Ammon's horn (tissue), 1 donor: ENCODE data around the gene KLF13.

Experiments used
- DNase-seq: peaks from one replicate; pipeline ENCODE4 v3.0.0-alpha.2; 2016; ENCODE audit warnings: low spot score

The KLF13 gene

DNA sequence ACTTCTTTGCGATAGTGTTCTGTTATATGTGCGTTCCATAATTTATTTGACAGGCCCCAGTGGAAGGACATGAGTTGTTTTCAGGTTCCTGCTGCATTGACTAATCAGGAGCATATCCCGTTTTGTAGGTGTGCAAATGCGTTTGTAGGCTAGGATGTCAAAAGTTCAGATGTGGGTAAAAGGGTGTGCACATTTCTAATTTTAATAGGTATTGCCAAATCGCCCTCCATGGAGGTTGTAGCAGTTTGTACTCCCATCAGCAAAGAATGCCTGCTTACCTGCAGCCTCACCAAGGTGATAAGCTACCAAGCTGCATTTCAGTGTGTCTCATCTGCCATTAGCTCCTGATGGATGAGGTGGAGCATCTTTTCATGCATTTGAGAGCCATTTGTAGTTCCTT lies 36.3 kb downstream of the KLF13 start:
- DNase-seq, result no peak

DNA sequence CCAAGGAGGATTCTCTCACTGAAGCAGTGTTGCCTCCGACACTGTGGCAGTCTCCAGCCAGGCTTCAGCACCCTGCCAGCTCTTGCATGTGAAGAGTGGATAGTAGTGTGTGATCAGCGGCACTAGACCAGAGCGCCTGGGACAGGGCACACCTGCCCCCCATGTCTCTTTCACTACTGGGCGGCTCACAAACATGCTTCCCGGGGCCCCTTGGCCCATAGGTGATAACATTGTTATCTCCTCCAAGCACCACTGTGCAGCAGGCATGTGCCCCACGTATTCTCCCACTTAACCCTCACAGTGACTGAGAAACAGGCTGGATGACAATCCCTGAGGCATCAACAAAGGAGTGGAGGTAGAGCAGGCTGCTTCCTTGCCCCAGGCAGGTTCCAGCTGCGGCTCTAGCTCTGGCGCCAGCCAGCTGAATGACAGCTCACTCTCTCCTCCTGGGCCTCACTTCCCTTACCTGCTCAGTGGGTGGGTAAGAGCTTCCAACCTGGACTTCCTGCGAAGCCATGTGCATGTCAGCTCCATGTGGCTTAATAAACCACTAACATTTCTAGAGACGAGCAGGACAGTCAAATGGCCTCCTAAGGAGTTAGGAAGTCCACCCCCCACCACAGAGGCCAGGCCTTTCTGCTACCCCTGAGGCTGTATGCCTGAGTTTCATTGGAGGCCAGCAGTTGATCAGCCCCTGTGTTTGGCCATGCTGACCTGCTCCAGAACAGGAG lies 37.8 kb downstream of the KLF13 start:
- DNase-seq, result no peak

DNA sequence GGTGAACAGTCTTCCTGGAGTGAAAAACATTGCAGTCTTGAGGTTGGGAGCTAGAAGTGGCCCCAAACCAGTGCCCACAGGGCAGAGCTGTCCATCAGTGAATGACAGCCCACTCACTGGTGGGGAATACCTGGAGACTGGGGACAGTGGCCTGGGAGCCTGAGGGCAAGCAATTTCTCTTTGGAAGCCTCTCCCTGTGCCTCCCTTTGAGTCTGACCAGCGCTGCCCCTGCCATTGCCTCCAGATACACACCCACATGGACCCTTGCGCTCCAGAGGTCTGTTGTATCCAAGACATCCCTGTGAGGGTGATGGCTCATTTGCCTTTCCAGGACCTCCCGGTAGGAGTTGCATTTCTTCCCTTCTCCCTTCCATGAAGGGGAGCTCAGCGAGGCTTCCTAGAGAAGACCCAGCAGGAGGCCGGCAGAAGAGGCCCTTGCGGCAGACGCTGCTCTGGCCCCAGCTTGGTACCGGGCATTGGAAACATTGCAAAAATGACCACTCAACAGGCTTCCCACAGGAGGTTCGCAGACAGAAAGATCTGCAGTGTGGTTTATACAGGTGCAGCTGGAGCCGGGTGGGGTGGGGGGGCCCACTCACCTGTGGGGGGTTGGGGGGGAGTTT lies 38.5 kb downstream of the KLF13 start:
- no peak for DNase-seq

DNA sequence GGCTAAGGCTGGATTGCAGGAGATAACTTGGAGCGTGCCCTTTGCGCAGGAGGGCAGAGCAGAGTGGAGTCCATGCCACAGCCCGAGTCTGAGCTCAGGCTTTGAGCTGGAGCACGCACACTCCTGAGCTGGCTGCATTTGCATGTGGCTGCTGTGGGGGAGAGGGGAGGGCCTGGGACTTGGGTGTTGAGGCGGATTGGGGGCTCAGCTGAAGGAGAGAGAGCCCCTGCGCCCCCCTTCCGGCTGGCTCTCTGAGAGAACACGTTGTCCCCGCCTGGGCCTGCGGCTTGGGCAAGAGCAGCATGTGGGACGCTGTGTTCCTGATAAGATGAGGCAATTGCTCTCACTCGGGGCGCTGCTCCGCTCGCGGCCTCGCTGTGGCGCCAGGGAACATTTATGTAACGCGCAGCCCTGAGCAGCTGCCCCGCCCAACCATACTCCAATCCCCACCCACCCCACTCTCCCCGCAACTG lies 39.1 kb downstream of the KLF13 start:
- peak; percentile 97 for DNase-seq

DNA sequence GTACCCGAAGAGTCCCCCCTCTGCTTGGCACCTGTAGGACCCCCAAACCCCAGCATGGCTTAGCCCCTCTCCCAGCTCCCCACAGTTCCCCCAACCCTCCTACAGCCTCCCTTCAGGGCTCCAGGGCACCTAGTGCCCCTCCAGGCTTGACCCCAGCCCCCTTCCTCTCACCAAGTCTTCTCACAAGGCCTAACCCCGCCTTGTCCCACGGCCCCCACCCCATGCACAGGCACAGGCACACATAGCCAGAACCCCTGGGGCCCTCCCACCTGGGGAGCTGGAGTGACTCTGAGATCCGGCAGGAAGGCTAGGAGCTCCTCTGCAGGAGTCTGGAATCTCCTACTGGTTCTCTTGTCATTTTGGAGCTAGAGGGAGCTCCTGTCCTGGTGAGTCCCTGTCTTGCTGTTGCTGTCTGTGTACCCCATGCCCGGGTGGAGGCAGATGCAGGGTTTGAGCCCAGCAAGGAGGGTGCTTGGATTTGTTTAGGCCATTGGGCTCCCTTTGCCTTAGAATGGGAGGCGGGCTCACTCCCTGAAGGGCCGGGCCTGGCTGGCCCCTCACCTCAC lies 39.6 kb downstream of the KLF13 start:
- DNase-seq, result peak; percentile 66

DNA sequence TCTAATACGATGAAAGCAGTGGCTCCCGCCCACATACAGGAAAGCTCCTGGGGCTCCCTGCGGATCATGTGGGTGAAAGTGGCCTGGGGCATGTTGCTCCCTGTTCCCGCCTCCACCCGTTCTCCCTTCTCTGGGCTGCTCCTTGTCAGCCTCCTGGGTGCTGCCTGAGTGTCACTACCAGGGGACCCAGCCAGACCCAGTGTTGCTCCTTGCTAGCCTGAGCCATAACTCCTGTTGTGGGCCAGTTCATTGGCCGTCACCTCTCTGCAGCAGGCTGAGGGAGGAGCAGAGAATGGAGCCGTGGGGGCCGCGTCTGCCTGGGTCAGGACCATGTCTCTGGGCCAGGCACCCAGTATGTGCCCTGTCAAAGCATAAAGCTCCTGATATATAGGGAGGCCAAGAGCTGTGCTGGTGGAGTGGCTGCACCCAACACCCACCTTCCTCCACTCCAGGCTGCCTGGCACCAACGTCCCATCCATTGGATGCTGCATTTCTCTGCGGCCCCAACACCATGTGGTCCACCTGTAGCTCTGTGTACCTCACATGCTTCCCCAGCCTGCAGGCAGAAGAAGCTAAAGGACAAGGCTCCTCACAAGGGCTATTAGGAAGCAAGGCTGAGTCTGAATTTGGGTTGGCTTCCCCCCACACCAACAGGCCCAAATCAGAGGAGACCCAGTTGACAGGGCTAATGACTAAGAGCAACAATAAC lies 40.5 kb downstream of the KLF13 start:
- DNase-seq, result no peak

DNA sequence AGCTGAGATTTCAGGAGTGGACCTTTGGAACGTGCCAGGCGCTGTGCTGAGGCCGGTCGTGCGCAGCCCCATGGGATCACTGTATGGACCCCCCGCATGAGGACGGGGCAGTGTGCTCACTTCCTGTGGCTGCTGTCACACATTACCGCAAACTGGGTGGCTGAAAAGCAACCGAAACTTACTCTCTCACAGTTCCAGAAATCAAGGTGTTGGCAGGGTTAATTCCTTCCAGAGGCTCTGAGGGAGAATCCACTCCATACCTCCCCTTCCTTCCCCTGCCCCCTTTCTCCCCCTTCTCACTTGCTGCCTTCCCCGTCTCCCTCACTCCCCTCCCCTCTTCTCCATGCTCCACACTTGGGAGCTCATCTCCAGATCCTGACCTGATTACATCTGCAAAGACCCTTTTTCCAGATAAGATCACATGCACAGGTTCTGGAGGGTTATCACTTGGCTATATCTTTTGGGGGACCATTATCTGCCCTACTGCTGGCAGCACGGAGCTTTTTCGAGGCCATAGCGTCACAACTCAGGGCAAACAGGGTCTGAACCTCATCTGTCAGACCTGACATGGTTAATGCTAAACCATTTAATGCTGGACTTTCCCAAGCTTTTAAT lies 41.2 kb downstream of the KLF13 start:
- no peak for DNase-seq

DNA sequence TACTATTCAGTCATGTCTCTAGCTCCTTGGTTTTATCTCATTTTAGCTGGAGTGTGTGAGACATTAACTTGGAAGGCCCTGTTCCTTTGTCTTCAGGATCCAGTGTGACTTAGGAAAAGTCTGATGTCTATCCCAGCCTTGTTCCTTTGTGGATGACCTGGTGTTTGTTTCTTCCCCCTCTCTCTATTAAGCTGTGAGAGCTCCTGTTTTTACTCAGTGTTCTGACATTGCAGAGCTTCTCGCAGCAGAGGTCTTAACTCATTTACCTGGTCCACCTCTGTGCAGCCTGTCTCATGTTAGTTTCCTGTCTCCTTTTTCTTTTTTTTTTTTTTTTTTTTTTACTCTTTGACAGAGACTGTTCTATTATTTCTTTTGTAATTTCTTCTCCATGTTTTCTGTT lies 43.1 kb downstream of the KLF13 start:
- no peak for DNase-seq

DNA sequence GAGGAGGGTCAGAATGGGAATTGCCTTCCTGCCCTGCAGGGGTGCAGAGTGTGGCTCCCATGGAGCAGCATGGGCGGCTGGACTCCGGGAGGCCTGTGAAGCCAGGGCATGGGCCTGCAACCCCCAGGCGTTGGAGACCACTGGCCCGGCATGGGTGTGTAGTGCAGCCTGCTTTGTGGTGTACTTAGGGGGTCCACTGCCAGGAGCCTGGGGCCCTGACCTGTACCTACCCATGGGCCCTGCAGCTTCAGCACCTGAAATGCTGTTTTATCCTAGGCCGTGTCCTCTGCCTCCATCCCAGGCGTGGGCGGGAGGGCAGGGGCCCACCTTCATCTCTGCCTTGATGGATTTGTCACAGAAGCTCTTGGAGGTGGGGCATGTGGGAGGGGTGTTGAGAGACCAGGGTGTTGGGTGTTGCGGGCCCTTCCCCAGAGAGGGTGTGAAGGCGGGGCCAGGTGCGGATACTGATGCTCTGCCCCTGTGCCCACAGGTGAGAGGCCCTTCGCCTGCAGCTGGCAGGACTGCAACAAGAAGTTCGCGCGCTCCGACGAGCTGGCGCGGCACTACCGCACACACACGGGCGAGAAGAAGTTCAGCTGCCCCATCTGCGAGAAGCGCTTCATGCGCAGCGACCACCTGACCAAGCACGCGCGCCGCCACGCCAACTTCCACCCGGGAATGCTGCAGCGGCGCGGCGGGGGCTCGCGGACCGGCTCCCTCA lies 45.0 kb downstream of the KLF13 start:
- no peak for DNase-seq

DNA sequence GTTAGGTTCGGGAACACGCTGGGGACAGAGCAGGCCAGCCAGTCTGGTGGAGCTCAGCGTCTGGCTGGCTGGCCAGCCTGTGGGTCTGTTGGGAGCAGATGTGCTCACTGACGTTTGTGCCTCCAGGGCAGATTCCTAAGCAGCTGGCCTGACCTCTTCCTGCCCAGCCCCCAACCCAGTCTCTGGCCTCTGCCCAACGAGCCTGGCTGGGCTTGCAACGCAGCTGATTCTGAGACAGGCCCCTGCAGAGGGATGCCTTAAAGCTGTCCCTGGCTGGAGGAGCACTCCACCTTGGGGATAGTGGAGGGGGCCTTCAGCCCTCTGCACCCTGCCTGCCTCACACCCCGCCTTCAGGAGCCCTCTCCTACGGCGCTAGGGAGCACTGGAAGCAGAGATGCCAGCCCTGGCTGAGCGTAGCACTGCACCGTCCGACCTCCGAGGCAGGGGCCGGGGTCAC lies 46.0 kb downstream of the KLF13 start:
- DNase-seq, result peak; percentile 75

DNA sequence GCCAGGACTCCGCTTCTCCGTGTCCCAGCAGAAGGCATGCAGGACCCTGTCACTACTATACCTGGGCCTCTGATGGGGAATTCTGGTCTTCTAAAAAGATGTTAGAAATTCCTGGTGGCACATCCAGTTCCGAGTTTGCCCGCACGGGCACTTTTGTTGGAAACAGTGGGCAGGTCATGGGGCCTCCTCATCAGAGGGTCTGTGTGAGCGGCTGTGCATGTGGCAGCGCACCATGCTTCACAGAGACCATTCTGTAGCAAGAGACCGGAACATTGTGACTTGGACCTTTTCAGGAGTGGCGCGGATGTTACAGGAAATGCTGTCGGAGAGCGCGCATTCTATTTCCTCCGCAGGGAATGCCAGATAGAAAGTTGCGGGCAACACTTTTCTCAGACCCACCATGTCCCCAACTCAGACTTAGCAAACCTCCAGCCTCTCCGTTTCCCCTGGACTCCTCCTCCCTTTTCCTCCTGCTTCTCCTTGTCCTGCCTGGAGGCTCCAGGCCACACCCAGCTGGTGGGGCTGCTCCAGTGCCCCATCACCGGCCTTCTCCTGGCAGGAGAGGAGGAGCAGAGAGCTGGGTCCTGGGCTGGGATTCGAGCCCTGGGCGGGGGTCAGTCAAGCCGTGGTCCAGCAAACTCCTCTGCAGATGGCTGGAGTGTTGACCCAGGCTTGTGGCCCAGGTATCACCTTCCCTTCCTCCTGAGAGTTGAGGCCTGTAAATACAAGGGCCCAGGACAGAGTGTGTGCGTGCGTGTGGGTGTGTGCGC lies 46.6 kb downstream of the KLF13 start:
- DNase-seq, result no peak

DNA sequence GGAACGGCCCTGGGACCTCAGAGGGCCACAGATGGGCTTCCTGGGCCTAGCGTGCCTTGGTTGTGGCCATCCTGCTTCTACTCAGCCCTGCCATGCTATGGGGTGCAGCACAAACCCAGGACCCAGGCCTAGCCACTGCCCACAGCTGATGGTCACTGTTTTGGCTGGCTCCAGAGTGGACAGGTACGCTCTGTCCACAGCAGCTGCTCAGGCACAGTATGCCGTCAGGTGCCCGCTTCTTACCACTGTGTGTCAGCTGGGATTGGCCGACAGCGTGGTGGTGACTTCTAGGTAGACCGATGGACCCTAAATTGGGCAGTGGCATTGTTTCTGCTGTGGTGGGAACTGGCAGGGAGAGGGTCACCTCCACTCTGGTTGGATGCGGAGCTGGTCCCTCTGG lies 47.3 kb downstream of the KLF13 start:
- DNase-seq, result no peak

DNA sequence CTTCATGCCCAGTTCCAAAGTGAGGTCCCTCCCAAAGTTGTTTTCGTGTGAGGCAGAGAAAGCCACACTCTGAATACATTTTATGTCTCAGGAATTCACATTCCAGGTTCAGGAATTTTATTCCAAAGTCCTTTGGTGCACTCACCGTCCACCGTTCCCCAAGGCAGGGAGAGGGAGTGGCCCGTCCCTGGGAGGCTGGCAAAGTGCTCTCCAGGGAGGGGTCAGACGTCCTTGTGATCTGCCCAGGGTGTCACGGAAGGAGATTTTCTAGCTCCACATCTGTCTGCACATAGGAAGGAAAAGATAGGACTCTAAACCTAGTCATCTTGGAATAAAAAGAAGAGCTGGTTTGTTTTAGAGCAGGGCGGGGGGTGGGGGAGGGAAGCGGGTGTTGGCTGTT lies 47.9 kb downstream of the KLF13 start:
- no peak for DNase-seq

DNA sequence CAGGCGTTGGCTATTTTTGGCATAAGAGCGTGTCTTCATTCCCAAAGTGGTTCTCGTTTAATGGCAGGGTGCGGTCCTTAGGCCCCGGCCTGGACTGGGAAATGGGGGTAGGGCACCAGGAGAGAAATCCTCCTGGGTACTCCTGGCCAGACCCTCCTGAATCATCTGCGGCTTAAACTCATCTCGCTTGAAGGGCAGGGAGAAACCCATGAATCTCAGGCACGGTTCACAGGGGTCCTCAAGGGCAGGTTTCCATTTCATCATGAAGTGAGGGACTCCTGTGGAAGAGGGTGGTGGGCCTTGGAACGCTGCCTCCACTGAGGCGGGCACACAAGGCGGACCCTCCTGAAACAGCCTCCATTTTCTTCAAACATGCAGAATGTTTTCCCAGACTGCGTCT lies 48.4 kb downstream of the KLF13 start:
- no peak for DNase-seq

DNA sequence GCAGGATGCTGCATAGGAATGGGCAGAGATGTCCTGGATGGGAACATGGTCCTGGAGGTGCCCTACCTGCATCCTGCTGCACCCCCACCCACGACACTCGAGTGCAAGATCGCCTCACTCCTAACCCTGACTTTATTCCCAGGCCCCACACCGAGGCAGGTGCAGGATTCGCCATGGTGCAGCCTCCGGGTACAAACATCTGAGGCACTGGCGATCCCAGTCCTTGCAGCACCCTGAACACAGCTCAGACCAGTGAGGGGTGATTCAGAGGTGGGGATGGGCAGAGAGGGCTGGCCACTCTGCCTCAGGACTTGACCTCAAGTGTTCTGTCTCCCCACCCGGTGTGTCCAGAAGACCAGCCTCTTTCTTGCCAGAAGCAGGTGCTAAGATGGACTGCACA lies 49.1 kb downstream of the KLF13 start:
- no peak for DNase-seq

DNA sequence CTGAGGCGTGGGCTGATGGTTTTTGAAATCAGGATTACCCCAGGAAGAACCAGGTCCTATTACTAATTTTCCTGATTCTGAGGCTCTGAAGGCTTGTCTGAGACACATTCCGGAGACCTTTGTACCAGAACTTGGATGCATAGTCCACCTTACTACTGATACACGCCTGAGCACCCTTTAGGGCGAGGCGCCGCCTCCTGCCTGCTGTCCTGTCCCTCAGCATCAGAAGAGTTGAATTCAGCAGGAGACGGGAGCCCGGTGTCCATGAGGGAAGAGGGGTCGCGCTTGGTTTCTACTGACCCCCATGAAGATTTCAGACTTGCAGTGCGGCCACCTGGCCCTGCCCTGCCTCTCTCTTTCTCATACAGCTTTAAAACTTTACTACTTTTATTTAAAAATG lies 49.9 kb downstream of the KLF13 start:
- DNase-seq, result no peak

DNA sequence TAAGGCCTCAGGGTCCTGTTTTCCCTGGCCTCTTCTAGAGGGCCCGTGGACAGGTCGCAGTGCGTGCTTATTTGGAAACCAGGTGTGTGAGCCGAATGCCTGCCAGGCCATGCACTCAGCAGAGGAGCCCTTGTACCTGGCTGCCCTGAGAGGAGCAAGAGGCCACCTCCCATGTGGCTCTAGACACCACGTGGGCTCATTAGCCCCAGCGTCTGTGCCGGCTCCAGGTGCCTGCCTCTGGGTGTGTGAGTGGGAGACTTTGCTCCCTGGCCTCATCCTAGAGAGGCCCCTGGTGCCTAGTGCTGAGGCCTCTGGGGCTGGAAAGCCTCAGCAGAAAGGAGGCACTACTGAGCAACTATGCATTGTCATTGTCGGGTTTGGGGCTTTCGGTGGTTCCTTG lies 50.4 kb downstream of the KLF13 start:
- no peak for DNase-seq

DNA sequence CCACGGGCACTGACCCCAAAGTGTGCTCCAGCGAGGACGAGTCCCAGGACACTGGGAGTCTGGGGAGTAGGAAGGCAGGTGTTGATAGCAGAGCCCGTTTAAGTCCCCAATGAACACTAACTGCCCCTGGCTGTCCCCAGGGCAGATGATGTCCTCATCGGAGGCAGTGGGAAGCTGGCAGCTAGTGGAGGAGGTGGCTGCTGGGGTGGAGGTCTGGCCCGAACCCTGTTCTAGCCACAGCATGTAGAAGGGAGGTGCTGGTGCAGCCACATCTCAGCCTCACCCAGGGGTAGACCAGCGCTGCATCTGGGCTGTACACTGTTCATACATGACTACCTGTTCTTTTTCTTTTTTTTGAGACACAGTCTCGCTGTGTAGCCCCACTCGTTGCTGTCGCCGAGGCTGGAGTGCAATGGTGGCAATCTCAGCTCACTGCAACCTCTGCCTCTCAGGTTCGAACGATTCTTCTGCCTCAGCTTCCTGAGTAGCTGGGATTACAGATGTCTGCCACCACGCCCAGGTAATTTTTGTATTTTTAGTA lies 51.8 kb downstream of the KLF13 start:
- DNase-seq, result no peak

DNA sequence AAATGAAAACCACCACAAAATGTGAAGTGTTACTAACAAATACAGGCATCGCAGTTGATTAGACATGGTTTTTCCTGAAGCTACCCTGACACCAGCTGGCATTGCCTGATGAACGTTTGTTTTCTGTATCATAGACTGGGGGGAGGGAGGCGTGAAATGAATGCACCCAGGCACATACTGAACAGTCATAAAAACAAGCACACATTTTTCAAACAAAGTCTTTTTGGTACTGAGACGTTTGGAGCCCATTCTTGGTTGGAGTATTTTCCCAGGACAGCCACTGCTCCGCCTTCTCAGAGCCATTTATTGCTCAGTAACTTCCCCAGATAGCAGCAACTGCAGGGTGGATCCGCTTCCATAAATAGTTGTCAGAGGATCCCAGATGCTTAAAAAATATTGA lies 52.4 kb downstream of the KLF13 start:
- DNase-seq, result peak; percentile 79

DNA sequence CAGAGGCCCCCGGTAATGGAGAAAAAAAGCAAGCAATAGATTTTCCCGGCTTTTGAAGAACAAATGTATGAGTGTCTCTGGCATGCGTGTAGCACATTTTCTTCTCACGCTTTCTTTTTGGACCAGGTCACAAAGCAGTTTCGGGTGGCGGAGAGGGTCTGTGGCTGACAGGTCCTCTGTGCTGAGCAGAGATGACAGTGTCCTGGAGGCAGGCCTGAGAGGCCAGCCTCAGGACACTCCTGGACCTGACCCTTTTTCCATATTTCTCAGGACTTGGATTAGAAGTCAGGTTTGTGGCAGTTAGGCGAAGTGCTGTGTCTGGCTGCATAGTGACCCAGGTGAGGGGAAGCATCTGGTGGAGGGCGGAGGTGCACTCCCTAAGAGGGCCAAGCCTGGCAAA lies 52.9 kb downstream of the KLF13 start:
- DNase-seq, result no peak
